GM21423 (cell line): ENCODE data around the gene CCDC91.

Source experiments
- ATAC-seq: cut with Tn5 transposase; IDR thresholded peaks from one replicate; pipeline ENCODE4 v1.9.1; 2021; ENCODE audit warnings: mild to moderate bottlenecking, moderate library complexity; ENCODE audit not compliant: unreplicated experiment

The CCDC91 gene

GRCh38 chr12:28574746-28575592 is 384.7 kb downstream of the CCDC91 start:
- no peak for ATAC-seq

- ATAC-seq = no peak
These were observed 385.4 kb downstream of the CCDC91 start for GRCh38 chr12:28575593-28576205.

- no peak for ATAC-seq
These were observed 388.1 kb downstream of the CCDC91 start for GRCh38 chr12:28578361-28578760.

GRCh38 chr12:28578833-28579252 is 388.6 kb downstream of the CCDC91 start:
- ATAC-seq = no peak

- no peak for ATAC-seq
These were observed 392.6 kb downstream of the CCDC91 start for GRCh38 chr12:28582672-28583376.

- ATAC-seq = no peak
These were observed 393.5 kb downstream of the CCDC91 start for GRCh38 chr12:28583701-28584261.

GRCh38 chr12:28585146-28585545 is 394.9 kb downstream of the CCDC91 start:
- ATAC-seq = no peak

GRCh38 chr12:28586481-28586880 is 396.2 kb downstream of the CCDC91 start:
- ATAC-seq = no peak

- no peak for ATAC-seq
These were observed 401.6 kb downstream of the CCDC91 start for GRCh38 chr12:28591831-28592230.
